ENCODE measurements around the gene MAST4. TPM values are rescaled to one million over a fixed set of nuclear protein-coding genes. Genes with fewer than 3 reads are reported as not detected.

The MAST4 gene
- total RNA-seq, 2 donors from 2014 or later = 50.4 to 60.6 TPM

DNA sequence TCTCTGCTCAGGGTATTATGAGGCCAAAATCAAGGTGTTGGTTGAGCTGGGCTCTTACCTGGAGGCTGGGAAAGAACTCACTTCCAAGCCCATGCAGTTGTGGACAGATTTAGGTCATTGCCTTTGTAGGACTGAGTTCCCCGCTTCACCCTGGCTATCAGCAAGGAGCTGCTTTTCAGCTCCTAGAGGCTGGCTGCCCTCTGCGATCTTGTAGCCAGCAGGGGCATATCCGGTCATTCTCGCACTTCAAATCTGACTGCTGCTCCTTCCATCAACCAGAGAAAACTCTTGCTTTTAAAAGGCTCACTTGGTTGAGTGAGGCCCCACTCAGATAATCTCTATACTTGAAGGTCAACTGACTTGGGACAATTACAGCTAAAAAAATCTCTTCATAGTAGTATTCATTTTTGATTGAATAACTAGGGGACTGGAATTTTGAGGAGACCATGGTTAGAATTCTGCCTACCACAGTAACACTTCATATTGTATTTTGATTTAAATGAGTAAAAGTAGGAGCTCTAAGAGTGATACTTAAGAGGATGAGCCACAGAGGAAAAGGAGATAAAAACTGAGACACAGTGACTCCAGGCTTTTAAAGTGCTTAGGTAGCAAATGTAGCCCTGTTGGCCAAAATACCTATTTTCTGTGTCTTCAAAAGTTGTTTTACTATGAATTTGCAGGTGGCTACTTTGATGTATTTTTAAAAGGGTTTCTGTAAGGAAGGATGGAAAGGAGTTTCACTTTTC lies 463.0 kb downstream of the MAST4 start:
- H3K9me3 ChIP-seq = no peaks in the 10 kb centered on the region
- no peak for DNase-seq (ENCODE audit: low spot score)
- peak overlapping the region; percentile 26 to 30 for H3K27ac ChIP-seq
- TF ChIP-seq, protein P1, sequence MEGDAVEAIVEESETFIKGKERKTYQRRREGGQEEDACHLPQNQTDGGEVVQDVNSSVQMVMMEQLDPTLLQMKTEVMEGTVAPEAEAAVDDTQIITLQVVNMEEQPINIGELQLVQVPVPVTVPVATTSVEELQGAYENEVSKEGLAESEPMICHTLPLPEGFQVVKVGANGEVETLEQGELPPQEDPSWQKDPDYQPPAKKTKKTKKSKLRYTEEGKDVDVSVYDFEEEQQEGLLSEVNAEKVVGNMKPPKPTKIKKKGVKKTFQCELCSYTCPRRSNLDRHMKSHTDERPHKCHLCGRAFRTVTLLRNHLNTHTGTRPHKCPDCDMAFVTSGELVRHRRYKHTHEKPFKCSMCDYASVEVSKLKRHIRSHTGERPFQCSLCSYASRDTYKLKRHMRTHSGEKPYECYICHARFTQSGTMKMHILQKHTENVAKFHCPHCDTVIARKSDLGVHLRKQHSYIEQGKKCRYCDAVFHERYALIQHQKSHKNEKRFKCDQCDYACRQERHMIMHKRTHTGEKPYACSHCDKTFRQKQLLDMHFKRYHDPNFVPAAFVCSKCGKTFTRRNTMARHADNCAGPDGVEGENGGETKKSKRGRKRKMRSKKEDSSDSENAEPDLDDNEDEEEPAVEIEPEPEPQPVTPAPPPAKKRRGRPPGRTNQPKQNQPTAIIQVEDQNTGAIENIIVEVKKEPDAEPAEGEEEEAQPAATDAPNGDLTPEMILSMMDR (IDR thresholded peaks at IDR 0.05) = peak in 1 of 2 donors; percentile 19
- H3K27me3 ChIP-seq = no peaks in the 10 kb centered on the region
- peaks cover 0 to 39% of the 10 kb centered on the region in 2 donors for H3K4me1 ChIP-seq
- H3K36me3 ChIP-seq = peaks cover 8% of the 10 kb centered on the region
- no peak overlapping the region for H3K4me3 ChIP-seq

DNA sequence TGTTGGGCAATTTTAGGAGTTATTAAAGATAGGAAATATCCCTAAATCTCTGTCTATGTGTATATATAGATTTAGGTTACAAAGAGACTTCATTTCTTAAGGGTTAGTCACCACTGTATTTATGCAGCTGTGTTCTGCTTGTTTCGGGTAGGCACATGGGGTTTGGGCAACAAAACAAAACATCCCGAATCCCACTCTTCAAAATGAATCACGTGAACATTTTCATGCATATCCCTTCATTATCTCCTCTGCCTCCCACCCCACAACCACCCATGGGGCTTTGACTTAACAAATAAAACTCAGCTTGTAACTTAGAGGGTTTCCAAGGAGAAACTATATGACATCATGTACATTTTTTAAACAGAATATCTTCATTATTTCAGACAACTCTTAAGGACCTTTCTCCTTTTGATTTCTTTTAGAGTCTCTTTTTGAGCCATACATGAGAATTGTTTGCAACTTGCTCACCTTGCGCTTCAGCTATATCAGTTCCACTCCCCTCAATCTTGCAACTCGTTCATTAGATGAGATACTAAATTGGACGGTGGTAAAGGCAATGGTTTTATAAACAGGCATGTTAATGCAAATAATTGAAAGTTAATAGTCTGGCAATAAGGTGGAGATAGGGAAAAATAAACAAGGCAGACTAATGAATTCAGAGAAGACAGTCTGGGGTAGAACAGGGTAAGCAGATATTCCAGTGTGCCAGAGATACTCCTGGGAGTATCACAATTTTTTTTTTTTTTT lies 463.7 kb downstream of the MAST4 start:
- Histone ChIP-seq H3K9me3 (no peaks in the 10 kb centered on the region), H3K27me3 (no peaks in the 10 kb centered on the region), H3K4me1 (peaks cover 0 to 40% of the 10 kb centered on the region in 2 donors), H3K27ac (peak overlapping the region in 1 of 2 donors; percentile 26), H3K36me3 (peaks cover 8% of the 10 kb centered on the region), H3K4me3 (no peak overlapping the region)
- TF ChIP-seq, protein P1 (IDR thresholded peaks at IDR 0.05) = no peak
- DNase-seq (ENCODE audit: low spot score) = no peak

DNA sequence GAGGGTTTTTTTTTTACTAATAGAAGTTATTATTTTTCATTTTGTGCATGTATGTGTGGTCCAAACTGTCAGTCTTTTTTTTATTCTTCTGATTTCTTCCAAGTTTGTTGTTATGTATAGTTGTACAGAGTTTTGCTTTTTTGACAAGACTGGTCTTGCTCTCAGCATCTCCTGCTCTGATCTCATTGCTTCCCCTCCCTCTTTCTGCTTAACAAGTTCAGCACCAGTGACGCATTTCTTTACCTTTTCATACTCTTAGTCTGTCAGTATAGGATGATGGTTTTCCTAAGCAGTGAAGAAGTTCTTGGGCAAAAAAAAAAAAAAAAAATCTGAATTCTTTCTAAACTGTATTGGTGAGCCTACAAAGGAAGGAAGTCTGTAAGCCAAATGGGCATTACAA lies 465.3 kb downstream of the MAST4 start:
- Histone ChIP-seq H3K9me3 (no peaks in the 10 kb centered on the region), H3K4me3 (no peak overlapping the region), H3K4me1 (peaks cover 0 to 46% of the 10 kb centered on the region in 2 donors), H3K27ac (no peak overlapping the region), H3K27me3 (no peaks in the 10 kb centered on the region), H3K36me3 (peaks cover 8% of the 10 kb centered on the region)
- TF ChIP-seq, protein P1 (IDR thresholded peaks at IDR 0.05) = no peak
- DNase-seq (ENCODE audit: low spot score) = no peak

DNA sequence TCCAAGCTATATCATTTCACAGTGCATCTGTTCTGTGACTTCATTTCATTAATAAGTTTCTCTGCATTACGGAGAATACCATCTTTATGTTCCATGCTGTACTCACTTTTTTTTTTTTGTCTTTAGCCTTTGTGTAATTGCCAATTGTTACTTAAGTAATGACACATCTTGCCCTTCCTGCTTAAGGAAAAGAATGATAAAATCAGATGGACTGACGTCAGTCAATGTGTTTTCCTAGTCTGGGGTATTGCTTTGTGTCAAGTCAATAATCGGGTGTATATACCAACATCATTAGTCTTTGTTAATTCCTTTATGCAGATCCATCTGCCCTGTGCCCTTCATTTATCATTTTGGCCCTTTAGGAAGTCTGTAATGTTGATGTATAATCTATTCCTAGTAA lies 466.9 kb downstream of the MAST4 start:
- no peaks in the 10 kb centered on the region for H3K36me3 ChIP-seq
- H3K27me3 ChIP-seq = no peaks in the 10 kb centered on the region
- DNase-seq (ENCODE audit: low spot score) = no peak
- H3K4me3 ChIP-seq = no peak overlapping the region
- H3K27ac ChIP-seq = peak overlapping the region in 1 of 2 donors; percentile 19
- peaks cover 0 to 49% of the 10 kb centered on the region in 2 donors for H3K4me1 ChIP-seq
- no peaks in the 10 kb centered on the region for H3K9me3 ChIP-seq
- TF ChIP-seq, protein P1 (IDR thresholded peaks at IDR 0.05) = no peak

DNA sequence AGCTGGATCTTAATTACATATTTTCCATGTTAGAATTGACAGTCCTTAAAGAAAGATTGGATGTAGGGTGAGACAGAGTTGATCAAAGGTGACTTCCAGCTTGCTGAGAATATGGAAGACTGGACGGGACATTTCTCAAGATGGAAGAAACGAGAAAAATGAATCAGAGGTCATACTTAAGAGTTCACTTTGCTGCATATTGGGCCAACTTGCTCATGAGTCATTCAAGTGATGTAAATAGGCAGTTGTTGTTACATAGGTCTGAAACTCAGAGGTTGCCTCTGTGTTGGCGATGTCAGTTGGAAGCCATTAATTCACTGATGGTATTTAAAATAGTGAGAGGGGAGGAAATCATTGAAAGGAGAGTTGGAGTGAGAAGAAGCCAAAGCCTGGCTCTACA lies 467.6 kb downstream of the MAST4 start:
- H3K27ac ChIP-seq = no peak overlapping the region
- no peaks in the 10 kb centered on the region for H3K9me3 ChIP-seq
- peaks cover 0 to 42% of the 10 kb centered on the region in 2 donors for H3K4me1 ChIP-seq
- TF ChIP-seq, protein P1 (IDR thresholded peaks at IDR 0.05) = no peak
- H3K4me3 ChIP-seq = no peak overlapping the region
- H3K27me3 ChIP-seq = no peaks in the 10 kb centered on the region
- DNase-seq (ENCODE audit: low spot score) = no peak
- H3K36me3 ChIP-seq = no peaks in the 10 kb centered on the region
